H1 (cell line): Measurements from ENCODE around the gene TRIM9. TPM values are rescaled to one million over a fixed set of nuclear protein-coding genes. Genes with fewer than 3 reads are reported as not detected.
A peak's percentile ranks its signal among the peaks of the same experiment; 100 is the strongest.

Experiments used
- ASH2L ChIP-seq: fragments of 200-600, 300-600 bp; sonication (generic); IDR thresholded peaks from one replicate; pipeline ENCODE4 v1.7.1; 2017; ENCODE audit warnings: low read length
- CTBP2 ChIP-seq: IDR thresholded peaks from 2 replicates; pipeline ENCODE4 v1.7.0; 2011; ENCODE audit warnings: borderline replicate concordance, mild to moderate bottlenecking, moderate library complexity, mixed read lengths, low read length; ENCODE audit not compliant: insufficient read depth, insufficient read length
- EZH2 ChIP-seq: fragments of 200-600 bp; sonication (generic); IDR thresholded peaks from 2 replicates; pipeline ENCODE4 v1.7.1; 2012; ENCODE audit warnings: low read depth, mild to moderate bottlenecking, moderate library complexity, low read length, inconsistent platforms; ENCODE audit not compliant: severe bottlenecking
- GABPA ChIP-seq: IDR thresholded peaks from 2 replicates; pipeline ENCODE4 v1.6.1; 2011; ENCODE audit warnings: mild to moderate bottlenecking, low read length, moderate library complexity, borderline replicate concordance; ENCODE audit not compliant: insufficient read depth
- POLR2AphosphoS5 ChIP-seq: IDR thresholded peaks from 2 replicates; pipeline ENCODE4 v1.6.1; 2011; ENCODE audit warnings: low read depth, low read length
- POU5F1 ChIP-seq: IDR thresholded peaks from 2 replicates; pipeline ENCODE4 v1.6.1; 2011; ENCODE audit warnings: low read depth, mild to moderate bottlenecking, low read length, moderate library complexity
- SIN3A ChIP-seq, 2 experiments: IDR thresholded peaks in 1 of 2; conservative IDR thresholded peaks in 1 of 2; 2 replicates each; pipeline ENCODE4 v1.6.1; 2011 to 2012; ENCODE audit warnings: low read length in 2 of 2, improper control_type of control experiment in 1 of 2, low read depth in 1 of 2, mild to moderate bottlenecking in 1 of 2
- SIX5 ChIP-seq: IDR thresholded peaks from 2 replicates; pipeline ENCODE4 v1.6.1; 2011; ENCODE audit warnings: mild to moderate bottlenecking, low read depth, low read length
- SP4 ChIP-seq: IDR thresholded peaks from 2 replicates; pipeline ENCODE4 v1.6.1; 2012; ENCODE audit warnings: low read length, inconsistent platforms
- polyA plus RNA-seq, 7 experiments: library from polyadenylated mRNA; depleted of rRNA in 3 of 7; stranded (reverse) in 5 of 7; unstranded in 2 of 7; fragments of >200 nt in 5 of 7; fragments of 200-250 nt in 2 of 7; gene quantifications; 1 replicate in 5 of 7; 2 replicates in 1 of 7; 4 replicates in 1 of 7; pipeline versions ENCODE4 v1.2.1 to v1.2.3, GENCODE V29; 2011 to 2013; ENCODE audit warnings: missing spikeins in 2 of 7, mixed read lengths in 2 of 7
- total RNA-seq: library from RNA; stranded (reverse); fragmentation: NEBNext Ultra II Directional; extraction: Animal tissue kit (Norgen Biotek cat#: 25700); gene quantifications from 2 replicates; pipeline ENCODE4 v1.2.1, GENCODE V29; 2021
- TF ChIP-seq, protein P1 (sequence below): IDR thresholded peaks from 2 replicates; pipeline ENCODE4 v1.6.1; 2012; ENCODE audit warnings: inconsistent platforms

TRIM9 gene
- total and polyA plus RNA-seq, 2 of the 8 experiments (the other 6 are each of a cell fraction or from before 2014, with no cell fraction given): 2.7 to 5.4 TPM

DNA sequence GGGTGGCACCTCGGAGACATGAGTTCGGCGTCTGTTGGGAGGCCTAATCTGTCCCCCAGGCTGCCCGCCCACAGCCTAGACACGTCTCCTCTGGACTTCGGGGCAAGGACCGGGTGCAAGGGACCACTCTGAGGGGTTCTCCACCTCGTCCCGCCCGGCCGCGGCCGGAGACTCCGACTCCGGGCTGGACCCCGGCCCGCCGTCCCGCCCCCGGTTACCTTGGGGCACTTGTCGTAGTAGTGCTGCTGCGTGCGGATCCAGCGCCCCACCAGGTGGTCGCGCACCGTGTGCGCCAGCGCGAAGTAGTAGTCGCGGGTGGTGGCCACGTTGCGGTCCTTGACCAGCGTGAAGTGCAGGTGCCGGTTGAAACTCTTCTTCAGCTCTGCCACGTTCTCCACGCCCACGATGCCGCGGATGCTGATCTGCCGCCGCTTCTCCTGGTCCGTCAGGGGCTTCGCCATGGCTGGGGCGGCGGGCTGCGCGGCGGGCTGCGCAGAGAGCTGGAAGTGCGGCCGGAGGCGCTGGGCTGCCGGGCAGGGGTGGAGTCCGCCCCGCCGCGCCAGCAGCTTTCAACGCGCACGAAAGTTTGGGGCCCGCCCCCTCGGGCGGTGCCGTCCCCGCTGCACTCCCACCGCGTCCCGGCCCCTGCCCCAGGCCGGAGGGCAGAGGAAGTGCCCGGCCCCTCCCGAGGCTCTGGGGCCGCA, 150.8 kb downstream of the TRIM9 start, which contains the start of gene PYGL (continued):
- no peak for TF ChIP-seq POU5F1
- no peak for TF ChIP-seq SIX5
- TF ChIP-seq, protein P1, sequence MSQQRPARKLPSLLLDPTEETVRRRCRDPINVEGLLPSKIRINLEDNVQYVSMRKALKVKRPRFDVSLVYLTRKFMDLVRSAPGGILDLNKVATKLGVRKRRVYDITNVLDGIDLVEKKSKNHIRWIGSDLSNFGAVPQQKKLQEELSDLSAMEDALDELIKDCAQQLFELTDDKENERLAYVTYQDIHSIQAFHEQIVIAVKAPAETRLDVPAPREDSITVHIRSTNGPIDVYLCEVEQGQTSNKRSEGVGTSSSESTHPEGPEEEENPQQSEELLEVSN: peak; percentile 82
- 0 out of 4 replicates have a peak, but pooled peaks of 1 of the 2 experiments have one; percentile 52 for TF ChIP-seq SIN3A (conservative IDR thresholded peaks at IDR 0.05 in 1 of 2, IDR thresholded peaks at IDR 0.05 in 1 of 2; ENCODE audit: low read depth in 1 of 2, low read length in 2 of 2)
- TF ChIP-seq ASH2L: peak; percentile 95
- TF ChIP-seq EZH2: peak; percentile 54
- TF ChIP-seq POLR2AphosphoS5: no peak
- 0 out of 2 replicates have a peak, but pooled peaks have one; percentile 25 for TF ChIP-seq SP4
- 0 out of 2 replicates have a peak, but pooled peaks have one; percentile 20 for TF ChIP-seq GABPA
- TF ChIP-seq CTBP2: no peak
